ENCODE results near the gene UGT1A8. TPM values are rescaled to one million over a fixed set of nuclear protein-coding genes. Genes with fewer than 3 reads are reported as not detected.

UGT1A8 gene
- total RNA-seq, 1 experiment from 2014 or later, result not detected

DNA sequence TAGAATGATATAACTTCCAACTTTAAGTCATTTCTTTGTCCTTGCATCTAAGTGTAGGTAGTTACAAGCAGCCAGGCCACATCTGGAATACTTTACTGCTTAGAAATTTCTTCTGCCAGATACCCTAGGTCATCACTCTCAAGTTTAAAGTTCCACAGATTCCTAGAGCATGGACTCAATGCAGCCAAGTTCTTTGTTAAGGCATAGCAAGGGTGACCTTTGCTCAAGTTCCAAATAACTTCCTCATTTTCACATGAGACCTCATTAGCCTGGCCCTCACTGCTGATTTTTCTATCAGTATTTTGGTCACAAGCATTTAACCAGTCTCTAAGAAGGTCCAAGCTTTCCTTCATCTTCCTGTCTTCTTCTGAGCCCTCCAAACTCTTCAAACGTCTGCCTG lies 46.5 kb downstream of the UGT1A8 start:
- no peaks in the 10 kb centered on the region for H3K4me1 ChIP-seq (ENCODE audit: control insufficient read depth in 1 of 2, insufficient read depth in 2 of 2, low read length in 2 of 2)
- no TSS peak for BruUV-seq (replicated peaks)
- no peak overlapping the region for H3K4me2 ChIP-seq (ENCODE audit: low read length)
- H3K36me3 ChIP-seq (ENCODE audit: control insufficient read depth in 1 of 2, insufficient read depth in 2 of 2, low read length in 2 of 2), result no peaks in the 10 kb centered on the region
- POLR2A ChIA-PET, result no interaction called here
- H4K20me1 ChIP-seq (ENCODE audit: insufficient read depth), result no peaks in the 10 kb centered on the region
- H3K27ac ChIP-seq (ENCODE audit: low read depth, low read length), result no peak overlapping the region
- TF ChIP-seq, protein P1, sequence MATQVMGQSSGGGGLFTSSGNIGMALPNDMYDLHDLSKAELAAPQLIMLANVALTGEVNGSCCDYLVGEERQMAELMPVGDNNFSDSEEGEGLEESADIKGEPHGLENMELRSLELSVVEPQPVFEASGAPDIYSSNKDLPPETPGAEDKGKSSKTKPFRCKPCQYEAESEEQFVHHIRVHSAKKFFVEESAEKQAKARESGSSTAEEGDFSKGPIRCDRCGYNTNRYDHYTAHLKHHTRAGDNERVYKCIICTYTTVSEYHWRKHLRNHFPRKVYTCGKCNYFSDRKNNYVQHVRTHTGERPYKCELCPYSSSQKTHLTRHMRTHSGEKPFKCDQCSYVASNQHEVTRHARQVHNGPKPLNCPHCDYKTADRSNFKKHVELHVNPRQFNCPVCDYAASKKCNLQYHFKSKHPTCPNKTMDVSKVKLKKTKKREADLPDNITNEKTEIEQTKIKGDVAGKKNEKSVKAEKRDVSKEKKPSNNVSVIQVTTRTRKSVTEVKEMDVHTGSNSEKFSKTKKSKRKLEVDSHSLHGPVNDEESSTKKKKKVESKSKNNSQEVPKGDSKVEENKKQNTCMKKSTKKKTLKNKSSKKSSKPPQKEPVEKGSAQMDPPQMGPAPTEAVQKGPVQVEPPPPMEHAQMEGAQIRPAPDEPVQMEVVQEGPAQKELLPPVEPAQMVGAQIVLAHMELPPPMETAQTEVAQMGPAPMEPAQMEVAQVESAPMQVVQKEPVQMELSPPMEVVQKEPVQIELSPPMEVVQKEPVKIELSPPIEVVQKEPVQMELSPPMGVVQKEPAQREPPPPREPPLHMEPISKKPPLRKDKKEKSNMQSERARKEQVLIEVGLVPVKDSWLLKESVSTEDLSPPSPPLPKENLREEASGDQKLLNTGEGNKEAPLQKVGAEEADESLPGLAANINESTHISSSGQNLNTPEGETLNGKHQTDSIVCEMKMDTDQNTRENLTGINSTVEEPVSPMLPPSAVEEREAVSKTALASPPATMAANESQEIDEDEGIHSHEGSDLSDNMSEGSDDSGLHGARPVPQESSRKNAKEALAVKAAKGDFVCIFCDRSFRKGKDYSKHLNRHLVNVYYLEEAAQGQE (IDR thresholded peaks at IDR 0.05; ENCODE audit: low read depth), result no peak
- TF ChIP-seq ZFX (IDR thresholded peaks at IDR 0.05) (no peak), SIN3A (IDR thresholded peaks at IDR 0.05; ENCODE audit: low read depth) (no peak)
- TF ChIP-seq, protein P2, sequence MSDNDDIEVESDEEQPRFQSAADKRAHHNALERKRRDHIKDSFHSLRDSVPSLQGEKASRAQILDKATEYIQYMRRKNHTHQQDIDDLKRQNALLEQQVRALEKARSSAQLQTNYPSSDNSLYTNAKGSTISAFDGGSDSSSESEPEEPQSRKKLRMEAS (IDR thresholded peaks at IDR 0.05), result no peak
- RAD21 ChIA-PET (ENCODE audit: low non-redundant PET in 1 of 2, low total read pairs in 2 of 2, uncharacterized antibody in 2 of 2, unreplicated experiment in 2 of 2), result no interaction called here
- H3K9me2 ChIP-seq (ENCODE audit: insufficient read depth), result no peaks in the 10 kb centered on the region
- H3K79me2 ChIP-seq (ENCODE audit: insufficient read depth, low read length), result no peaks in the 10 kb centered on the region
- no peak overlapping the region for H2AFZ ChIP-seq (ENCODE audit: low read depth, low read length, poor library complexity, severe bottlenecking)
- H3K4me3 ChIP-seq (replicated peaks in 1 of 2; ENCODE audit: low read depth in 1 of 2, low read length in 2 of 2), result no peak overlapping the region
- no peak for ATAC-seq
- H3K9me3 ChIP-seq (ENCODE audit: control insufficient read depth in 1 of 2, insufficient read depth in 1 of 2, low read depth in 1 of 2, low read length in 2 of 2), result no peaks in the 10 kb centered on the region
- CTCF ChIA-PET, result no interaction called here
- intact Hi-C loops (cut with micrococcal nuclease), result no loop called here
- H3K27me3 ChIP-seq (ENCODE audit: insufficient read depth, low read length), result peaks cover 7% of the 10 kb centered on the region; the same call in 1 of the 2 replicates
- no peak for DNase-seq (ENCODE audit: low read depth, low spot score)
- H3K9ac ChIP-seq (ENCODE audit: low read length), result no peak overlapping the region

DNA sequence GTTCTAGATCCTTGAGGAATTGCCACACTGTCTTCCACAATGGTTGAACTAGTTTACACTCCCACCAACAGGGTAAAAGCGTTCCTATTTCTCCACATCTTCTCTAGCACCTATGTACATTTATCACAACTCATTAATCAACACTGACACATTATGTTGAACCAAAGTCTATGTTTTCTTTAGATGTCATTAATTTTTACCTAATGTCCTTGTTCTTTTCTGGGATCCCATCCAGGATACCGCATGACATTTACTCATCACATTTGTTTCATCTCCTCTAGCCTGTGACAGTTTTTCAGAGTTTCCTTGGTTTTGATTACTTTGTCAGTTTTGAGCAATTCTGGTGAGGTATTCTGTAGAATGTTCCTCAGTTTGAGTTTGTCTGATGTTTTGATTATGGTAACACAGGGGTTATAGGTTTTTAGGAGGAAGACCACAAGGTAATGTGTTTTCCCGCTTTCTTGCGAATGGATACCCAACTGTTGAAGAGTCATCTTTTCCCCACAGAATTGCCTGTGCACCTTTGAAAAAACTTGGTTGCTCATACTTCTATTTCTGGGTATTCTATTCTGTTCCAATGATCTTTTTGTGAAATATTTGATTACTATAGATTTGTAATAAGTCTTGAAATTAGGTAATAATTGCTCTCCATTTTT lies 51.3 kb downstream of the UGT1A8 start:
- Histone ChIP-seq H3K4me2 (ENCODE audit: low read length) (no peak overlapping the region), H3K27ac (ENCODE audit: low read depth, low read length) (no peak overlapping the region), H3K27me3 (ENCODE audit: insufficient read depth, low read length) (no peaks in the 10 kb centered on the region), H2AFZ (ENCODE audit: low read depth, low read length, poor library complexity, severe bottlenecking) (no peak overlapping the region), H3K79me2 (ENCODE audit: insufficient read depth, low read length) (no peaks in the 10 kb centered on the region), H3K4me1 (ENCODE audit: control insufficient read depth in 1 of 2, insufficient read depth in 2 of 2, low read length in 2 of 2) (no peaks in the 10 kb centered on the region), H3K36me3 (ENCODE audit: control insufficient read depth in 1 of 2, insufficient read depth in 2 of 2, low read length in 2 of 2) (no peaks in the 10 kb centered on the region), H3K9me2 (ENCODE audit: insufficient read depth) (no peaks in the 10 kb centered on the region), H4K20me1 (ENCODE audit: insufficient read depth) (no peaks in the 10 kb centered on the region), H3K4me3 (replicated peaks in 1 of 2; ENCODE audit: low read depth in 1 of 2, low read length in 2 of 2) (no peak overlapping the region), H3K9ac (ENCODE audit: low read length) (no peak overlapping the region), H3K9me3 (ENCODE audit: control insufficient read depth in 1 of 2, insufficient read depth in 1 of 2, low read depth in 1 of 2, low read length in 2 of 2) (no peaks in the 10 kb centered on the region)
- POLR2A ChIA-PET, result no interaction called here
- CTCF ChIA-PET, result no interaction called here
- intact Hi-C loops (cut with micrococcal nuclease), result no loop called here
- no peak for TF ChIP-seq EZH2 (IDR thresholded peaks at IDR 0.05)
- TF ChIP-seq JUND (IDR thresholded peaks at IDR 0.05), result no peak
- TF ChIP-seq, protein P3, sequence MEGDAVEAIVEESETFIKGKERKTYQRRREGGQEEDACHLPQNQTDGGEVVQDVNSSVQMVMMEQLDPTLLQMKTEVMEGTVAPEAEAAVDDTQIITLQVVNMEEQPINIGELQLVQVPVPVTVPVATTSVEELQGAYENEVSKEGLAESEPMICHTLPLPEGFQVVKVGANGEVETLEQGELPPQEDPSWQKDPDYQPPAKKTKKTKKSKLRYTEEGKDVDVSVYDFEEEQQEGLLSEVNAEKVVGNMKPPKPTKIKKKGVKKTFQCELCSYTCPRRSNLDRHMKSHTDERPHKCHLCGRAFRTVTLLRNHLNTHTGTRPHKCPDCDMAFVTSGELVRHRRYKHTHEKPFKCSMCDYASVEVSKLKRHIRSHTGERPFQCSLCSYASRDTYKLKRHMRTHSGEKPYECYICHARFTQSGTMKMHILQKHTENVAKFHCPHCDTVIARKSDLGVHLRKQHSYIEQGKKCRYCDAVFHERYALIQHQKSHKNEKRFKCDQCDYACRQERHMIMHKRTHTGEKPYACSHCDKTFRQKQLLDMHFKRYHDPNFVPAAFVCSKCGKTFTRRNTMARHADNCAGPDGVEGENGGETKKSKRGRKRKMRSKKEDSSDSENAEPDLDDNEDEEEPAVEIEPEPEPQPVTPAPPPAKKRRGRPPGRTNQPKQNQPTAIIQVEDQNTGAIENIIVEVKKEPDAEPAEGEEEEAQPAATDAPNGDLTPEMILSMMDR (IDR thresholded peaks at IDR 0.05 in 2 of 3, conservative IDR thresholded peaks at IDR 0.05 in 1 of 3; ENCODE audit: borderline replicate concordance in 1 of 3, insufficient read depth in 1 of 3, low read depth in 2 of 3, low read length in 2 of 3), result no peak
- no peak for TF ChIP-seq FOSL1 (IDR thresholded peaks at IDR 0.05; ENCODE audit: low read depth)
- TF ChIP-seq ZFX (IDR thresholded peaks at IDR 0.05), result no peak
- TF ChIP-seq SP1 (IDR thresholded peaks at IDR 0.05; ENCODE audit: low read depth), result no peak
- TF ChIP-seq, protein P4, sequence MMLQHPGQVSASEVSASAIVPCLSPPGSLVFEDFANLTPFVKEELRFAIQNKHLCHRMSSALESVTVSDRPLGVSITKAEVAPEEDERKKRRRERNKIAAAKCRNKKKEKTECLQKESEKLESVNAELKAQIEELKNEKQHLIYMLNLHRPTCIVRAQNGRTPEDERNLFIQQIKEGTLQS (IDR thresholded peaks at IDR 0.05), result no peak
- TF ChIP-seq EGR1 (IDR thresholded peaks at IDR 0.05; ENCODE audit: low read depth), result no peak
- no peak for TF ChIP-seq EZH2phosphoT487 (IDR thresholded peaks at IDR 0.05; ENCODE audit: borderline replicate concordance)
- no peak for TF ChIP-seq ELF1 (IDR thresholded peaks at IDR 0.05; ENCODE audit: borderline replicate concordance, low read depth)
- no peak for TF ChIP-seq ZNF274 (IDR thresholded peaks at IDR 0.05; ENCODE audit: low read depth, low read length)
- no TSS peak for BruUV-seq (replicated peaks)
- ATAC-seq, result no peak
- DNase-seq (ENCODE audit: low read depth, low spot score), result no peak
- RAD21 ChIA-PET (ENCODE audit: low non-redundant PET in 1 of 2, low total read pairs in 2 of 2, uncharacterized antibody in 2 of 2, unreplicated experiment in 2 of 2), result no interaction called here
